Measurements from ENCODE around the gene GARNL3.

Gene GARNL3

GRCh38 chr9:127362829-127363228 lies 98.3 kb downstream of the GARNL3 start:
- ChIA-PET POLR2A (no interaction called here), CTCF (interaction anchor here (0.8 kb wide), 1 partner anchor 51 kb away, joined by 3 read pairs; no protein-coding TSS in a partner anchor)
- no peak for DNase-seq (ENCODE audit: low read depth, low spot score)
- H3K4me3 ChIP-seq (ENCODE audit: low read depth, low read length) = no peak overlapping the region
- TF ChIP-seq CTCF (IDR thresholded peaks at IDR 0.05; ENCODE audit: insufficient read depth, low read length, missing control alignments) = no peak

- CTCF ChIA-PET = no interaction called here
- POLR2A ChIA-PET = interaction anchor here (0.6 kb wide), 1 partner anchor 90 kb away, joined by 3 read pairs; no protein-coding TSS in a partner anchor
Measured at GRCh38 chr9:127365461-127365860, 100.9 kb downstream of the GARNL3 start.

GRCh38 chr9:127366594-127366993 lies 102.0 kb downstream of the GARNL3 start:
- POLR2A ChIA-PET = no interaction called here
- no peak for TF ChIP-seq CTCF (IDR thresholded peaks at IDR 0.05; ENCODE audit: insufficient read depth, low read length, missing control alignments)
- no peak for DNase-seq (ENCODE audit: low read depth, low spot score)
- no peak overlapping the region for H3K4me3 ChIP-seq (ENCODE audit: low read depth, low read length)
- CTCF ChIA-PET = no interaction called here

More at GRCh38 chr9:127365461-127365860, 100.9 kb downstream of the GARNL3 start:
- no peak overlapping the region for H3K4me3 ChIP-seq (ENCODE audit: low read depth, low read length)
- no peak for DNase-seq (ENCODE audit: low read depth, low spot score)
- no peak for TF ChIP-seq CTCF (IDR thresholded peaks at IDR 0.05; ENCODE audit: insufficient read depth, low read length, missing control alignments)

- DNase-seq (ENCODE audit: low read depth, low spot score) = no peak
- POLR2A ChIA-PET = no interaction called here
Measured at GRCh38 chr9:127368852-127369402, 104.4 kb downstream of the GARNL3 start.

GRCh38 chr9:127369428-127369827 lies 104.9 kb downstream of the GARNL3 start:
- no peak for DNase-seq (ENCODE audit: low read depth, low spot score)
- TF ChIP-seq CTCF (IDR thresholded peaks at IDR 0.05; ENCODE audit: insufficient read depth, low read length, missing control alignments) = no peak
- no peak overlapping the region for H3K4me3 ChIP-seq (ENCODE audit: low read depth, low read length)
- ChIA-PET CTCF (interaction anchor here (0.9 kb wide), 1 partner anchor 9 kb away, joined by 5 read pairs; no protein-coding TSS in a partner anchor), POLR2A (no interaction called here)

More at GRCh38 chr9:127368852-127369402, 104.4 kb downstream of the GARNL3 start:
- TF ChIP-seq CTCF (IDR thresholded peaks at IDR 0.05; ENCODE audit: insufficient read depth, low read length, missing control alignments) = no peak
- CTCF ChIA-PET = interaction anchor here (0.9 kb wide), 1 partner anchor 9 kb away, joined by 5 read pairs; no protein-coding TSS in a partner anchor
- H3K4me3 ChIP-seq (ENCODE audit: low read depth, low read length) = no peak overlapping the region

GRCh38 chr9:127370147-127370579 lies 105.6 kb downstream of the GARNL3 start:
- H3K4me3 ChIP-seq (ENCODE audit: low read depth, low read length) = no peak overlapping the region
- no peak for DNase-seq (ENCODE audit: low read depth, low spot score)
- CTCF ChIA-PET = interaction anchor here (0.9 to 1.6 kb wide), 3 partner anchors 10 to 25 kb away, joined by 3 to 5 read pairs (median 4); no protein-coding TSS in a partner anchor
- POLR2A ChIA-PET = no interaction called here
- TF ChIP-seq CTCF (IDR thresholded peaks at IDR 0.05; ENCODE audit: insufficient read depth, low read length, missing control alignments) = no peak
